Bone marrow (tissue), 2 donors: Measurements from ENCODE around the gene HDAC11.
"Not testable (repeated sequence)": the region's sequence is repeated elsewhere in the genome, so short reads cannot be mapped to it uniquely, and the experiment has no call there.

ENCODE experiments used
- DNase-seq, 2 donors: peaks; one replicate each; lab custom pipeline; 2025; lab: John Stamatoyannopoulos, UW

Gene HDAC11, protein sequence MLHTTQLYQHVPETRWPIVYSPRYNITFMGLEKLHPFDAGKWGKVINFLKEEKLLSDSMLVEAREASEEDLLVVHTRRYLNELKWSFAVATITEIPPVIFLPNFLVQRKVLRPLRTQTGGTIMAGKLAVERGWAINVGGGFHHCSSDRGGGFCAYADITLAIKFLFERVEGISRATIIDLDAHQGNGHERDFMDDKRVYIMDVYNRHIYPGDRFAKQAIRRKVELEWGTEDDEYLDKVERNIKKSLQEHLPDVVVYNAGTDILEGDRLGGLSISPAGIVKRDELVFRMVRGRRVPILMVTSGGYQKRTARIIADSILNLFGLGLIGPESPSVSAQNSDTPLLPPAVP

DNA sequence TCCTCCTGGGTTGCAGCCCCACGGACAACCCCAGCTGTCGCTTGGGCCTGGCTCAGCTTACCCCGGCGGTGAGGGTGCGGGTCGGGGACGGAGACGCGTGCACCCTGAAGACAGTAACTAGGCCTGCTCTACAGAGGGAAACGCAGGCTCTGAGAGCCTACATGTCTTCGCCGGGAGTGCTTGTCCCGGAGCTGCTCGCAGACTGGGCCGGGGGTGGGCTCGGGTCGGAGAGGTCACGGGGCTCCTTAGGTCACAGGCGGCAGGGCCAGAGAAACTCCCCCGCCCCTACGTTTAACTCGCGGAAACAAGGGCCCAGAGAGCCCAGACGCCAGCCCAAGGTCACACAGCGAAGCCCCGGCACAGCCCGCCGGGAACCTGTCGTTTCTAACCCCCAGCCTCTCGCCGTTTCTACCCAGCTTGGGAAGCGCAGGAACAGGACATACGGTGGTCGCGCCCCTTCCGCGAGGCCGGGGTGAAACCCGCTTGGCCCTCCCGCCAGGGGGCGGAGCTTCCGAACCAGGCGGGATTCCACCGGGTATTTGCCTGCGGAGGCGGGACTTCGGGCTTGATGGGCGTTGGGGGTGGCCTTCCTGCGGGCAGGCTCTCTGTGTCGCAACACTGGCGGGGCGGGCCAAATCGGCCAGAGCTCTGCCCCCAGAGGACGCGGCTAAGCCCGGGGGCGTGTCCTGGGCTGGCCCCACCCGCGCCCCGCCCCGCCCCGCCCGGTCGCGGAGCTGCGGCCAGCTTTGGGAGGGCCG, at the start of gene HDAC11:
TSS of gene HDAC11 (plus strand) at position 725 of the 758 bp plus-strand sequence. CDS start 42 bp downstream, outside the sequence.
- peak; percentile 81 to 93 for DNase-seq

DNA sequence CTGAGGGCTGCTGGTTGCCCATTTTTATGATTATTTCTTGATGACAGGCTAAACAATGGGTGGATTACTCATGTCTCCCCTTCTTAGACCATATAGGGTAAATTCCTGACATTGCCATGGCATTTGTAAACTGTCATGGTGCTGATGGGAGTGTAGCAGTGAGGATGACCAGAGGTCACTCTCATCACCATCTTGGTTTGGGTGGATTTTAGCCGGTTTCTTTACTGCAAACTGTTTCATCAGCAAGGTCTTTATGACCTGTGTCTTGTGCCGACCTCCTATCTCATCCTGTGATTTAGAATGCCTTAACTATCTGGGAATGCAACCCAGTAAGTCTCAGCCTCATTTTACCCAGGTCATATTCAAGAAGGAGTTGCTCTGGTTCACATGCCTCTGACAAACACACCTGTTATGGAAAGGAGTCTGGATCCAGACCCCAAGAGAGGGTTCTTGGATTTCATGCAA, 49.7 kb upstream of the HDAC11 start:
- DNase-seq = not testable (repeated sequence)

DNA sequence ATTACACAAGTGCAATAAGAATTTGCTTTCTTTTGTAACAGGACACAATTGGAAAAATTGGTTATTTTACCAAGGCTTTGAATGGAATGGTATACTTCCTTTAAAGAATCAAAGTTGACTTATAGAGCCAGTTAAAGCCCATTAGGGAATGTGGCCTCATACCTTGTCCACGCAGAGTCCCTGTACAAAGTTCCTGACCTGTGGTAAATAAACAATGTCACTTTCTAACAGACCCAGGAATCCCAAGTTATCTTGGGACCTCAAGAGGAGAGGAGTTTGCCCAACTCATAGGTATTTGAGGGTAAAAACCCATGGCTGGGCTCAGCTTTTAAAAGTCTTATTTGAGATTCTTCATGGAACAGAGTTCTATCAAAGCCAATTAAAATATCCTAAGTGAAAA, 48.0 kb upstream of the HDAC11 start:
- DNase-seq = no peak

DNA sequence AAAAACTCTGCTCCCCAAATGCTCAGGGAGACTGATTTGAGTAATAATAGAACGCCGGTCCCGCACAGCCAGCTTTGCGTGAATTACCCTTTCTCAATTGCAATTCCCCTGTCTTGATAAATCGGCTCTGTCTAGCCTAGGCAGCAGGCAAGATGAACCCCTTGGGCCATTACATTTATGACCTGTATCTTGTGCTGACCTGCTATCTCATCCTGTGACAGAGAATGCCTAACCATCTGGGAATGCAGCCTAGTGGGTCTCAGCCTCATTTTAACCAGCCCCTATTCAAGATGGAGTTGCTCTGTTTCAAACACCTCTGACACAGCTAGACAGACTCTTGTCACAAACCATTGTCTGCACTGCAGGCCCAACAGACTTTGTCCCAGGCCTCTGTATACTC, 46.2 kb upstream of the HDAC11 start:
- no peak for DNase-seq

DNA sequence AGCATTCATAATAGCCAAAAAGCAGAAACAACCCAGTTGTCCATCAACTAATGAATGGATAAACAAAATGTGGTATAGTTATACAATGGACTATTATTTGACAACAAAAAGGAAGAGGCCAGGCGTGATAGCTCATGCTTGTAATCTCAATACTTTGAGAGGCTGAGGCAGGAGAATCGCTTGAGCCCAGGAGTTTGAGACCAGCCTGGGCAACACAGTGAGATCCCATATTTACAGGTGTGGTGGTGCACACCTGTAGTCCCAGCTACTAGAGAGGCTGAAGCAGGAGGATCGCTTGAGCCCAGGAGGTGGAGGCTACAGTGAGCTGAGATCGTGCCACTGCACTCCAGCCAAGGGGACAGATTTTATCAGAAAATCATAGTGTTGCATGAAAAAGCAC, 43.9 kb upstream of the HDAC11 start:
- not testable (repeated sequence) for DNase-seq

DNA sequence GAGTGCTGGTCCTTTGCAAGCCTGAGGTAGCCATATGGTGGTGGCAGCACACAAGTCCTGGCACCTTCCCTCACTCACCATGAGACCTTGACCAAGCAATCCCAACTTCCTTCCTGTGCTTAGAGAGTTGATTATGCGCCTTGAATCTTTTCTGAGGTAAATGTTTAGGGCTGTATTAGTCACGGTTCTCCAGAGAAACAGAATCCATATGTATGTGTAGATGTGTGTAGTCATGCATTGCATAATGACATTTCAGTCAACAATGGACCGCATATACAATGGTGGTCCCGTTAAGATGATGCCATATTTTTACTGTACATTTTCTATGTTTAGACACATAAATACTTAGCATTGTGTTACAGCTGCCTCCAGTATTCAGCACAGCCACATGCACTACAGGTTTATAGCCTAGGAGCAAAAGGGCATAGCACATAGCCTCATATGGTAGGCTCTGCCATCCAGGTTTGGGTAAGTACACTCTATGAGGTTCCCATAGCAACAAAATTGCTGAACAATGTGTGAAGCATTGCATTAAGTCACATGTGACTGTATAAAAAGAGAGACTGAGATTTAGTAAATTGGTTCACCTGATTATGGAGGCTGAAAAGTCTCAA, 39.8 kb upstream of the HDAC11 start:
- DNase-seq = no peak

DNA sequence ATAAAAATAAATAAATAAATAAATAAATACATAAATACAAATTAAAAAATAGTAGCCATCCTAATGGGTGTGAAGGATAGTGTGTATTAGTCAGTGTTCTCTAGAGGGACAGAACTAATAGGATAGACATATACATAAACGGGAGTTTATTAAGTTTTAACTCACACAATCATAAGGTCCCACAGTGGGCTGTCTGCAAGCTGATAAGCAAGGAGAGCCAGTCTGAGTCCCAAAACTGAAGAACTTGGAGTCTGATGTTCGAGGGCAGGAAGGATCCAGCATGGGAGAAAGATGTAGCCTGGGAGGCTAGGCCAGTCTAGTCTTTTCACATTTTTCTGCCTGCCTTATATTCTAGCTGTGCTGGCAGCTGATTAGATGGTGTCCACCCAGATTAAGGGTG, 37.2 kb upstream of the HDAC11 start:
- not testable (repeated sequence) for DNase-seq

DNA sequence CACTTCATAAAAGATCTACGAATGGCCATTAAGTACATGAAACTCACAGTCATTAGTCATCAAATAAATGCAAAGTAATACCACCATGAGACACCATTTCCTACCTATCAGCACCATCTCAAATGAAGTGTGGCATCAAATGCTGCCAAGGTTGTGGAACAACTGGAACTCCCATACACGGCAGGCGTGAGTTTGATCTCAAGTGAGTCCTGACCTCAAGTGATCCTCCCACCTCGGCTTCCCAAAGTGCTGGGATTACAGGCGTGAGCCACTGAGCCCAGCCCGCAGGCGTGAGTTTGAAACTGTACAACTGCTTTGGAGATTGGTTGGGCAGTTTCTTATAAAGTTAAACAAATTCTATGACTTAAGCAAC, 28.8 kb upstream of the HDAC11 start:
- DNase-seq = peak in 1 of 2 donors; percentile 55

DNA sequence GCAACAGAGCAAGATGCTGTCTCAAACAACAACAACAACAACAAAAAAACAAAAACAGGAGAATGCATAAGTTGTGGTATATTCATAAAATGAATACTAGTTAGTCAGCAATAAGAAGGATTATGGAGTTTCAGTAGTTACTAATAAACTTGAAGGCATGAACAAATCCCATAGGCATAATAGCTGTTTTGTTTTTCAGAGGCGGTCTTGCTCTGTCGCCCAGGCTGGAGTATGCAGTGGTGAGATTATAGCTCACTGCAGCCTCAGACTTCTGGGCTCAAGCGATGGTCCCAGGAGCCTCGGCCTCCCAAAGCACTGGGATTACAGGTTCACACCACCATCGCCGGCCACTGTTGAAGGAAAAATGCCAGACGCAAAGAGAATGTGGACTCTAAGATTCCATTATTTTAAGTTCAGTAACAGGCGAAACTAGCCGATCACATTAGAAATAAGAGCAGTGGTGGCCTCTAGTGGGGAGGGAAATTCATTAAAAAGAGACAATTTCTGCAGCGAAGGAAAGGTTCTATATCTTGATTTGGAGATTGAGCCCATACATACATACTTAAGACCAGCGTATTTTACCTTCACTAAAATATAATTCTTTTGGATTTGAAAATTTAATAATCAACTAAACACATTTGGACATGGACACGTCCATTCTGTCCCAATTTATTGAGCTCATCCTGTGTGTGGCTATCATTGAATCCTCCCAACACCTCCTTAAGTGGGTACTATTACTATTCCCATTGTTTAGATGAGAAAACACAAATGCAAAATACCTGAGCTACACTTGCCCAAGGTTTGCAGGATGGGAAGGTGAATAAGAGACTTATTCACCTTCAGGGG, 27.4 kb upstream of the HDAC11 start:
- peak in 1 of 2 donors; percentile 69 for DNase-seq

DNA sequence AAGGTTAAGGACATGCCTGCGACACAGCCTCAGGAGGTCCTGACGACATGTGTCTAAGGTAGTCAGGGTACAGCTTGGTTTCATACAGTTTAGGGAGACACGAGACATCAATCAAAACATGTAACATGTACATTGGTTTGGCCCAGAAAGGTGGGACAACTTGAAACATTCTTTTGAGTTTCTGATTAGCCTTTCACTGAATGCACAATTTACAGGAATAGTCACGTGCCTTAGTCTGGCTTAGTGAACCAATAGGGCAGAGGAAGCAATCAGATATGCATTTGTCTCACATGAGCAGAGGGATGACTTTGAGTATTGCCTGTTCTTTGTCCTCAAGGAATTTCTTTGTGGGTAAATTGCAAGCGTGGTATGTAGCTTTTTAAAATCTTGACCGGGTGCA, 24.5 kb upstream of the HDAC11 start:
- no peak for DNase-seq

DNA sequence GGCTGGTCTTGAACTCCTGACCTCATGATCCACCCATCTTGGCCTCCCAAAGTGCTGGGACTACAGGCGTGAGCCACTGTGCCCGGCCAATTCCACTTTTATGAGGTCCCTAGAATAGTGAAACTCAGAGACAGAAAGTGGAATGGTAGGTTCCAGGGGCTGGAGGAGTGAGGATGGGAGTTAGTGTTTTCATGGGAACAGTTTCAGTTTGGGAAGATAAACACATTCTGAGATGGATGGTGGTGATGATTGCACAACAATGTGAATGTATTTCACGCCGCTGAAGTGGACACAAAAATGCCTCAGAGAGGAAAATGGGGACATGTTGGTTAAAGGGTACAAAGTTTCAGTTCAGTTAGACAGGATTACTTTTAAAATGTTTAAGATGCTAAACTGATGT, 22.5 kb upstream of the HDAC11 start:
- DNase-seq = no peak

DNA sequence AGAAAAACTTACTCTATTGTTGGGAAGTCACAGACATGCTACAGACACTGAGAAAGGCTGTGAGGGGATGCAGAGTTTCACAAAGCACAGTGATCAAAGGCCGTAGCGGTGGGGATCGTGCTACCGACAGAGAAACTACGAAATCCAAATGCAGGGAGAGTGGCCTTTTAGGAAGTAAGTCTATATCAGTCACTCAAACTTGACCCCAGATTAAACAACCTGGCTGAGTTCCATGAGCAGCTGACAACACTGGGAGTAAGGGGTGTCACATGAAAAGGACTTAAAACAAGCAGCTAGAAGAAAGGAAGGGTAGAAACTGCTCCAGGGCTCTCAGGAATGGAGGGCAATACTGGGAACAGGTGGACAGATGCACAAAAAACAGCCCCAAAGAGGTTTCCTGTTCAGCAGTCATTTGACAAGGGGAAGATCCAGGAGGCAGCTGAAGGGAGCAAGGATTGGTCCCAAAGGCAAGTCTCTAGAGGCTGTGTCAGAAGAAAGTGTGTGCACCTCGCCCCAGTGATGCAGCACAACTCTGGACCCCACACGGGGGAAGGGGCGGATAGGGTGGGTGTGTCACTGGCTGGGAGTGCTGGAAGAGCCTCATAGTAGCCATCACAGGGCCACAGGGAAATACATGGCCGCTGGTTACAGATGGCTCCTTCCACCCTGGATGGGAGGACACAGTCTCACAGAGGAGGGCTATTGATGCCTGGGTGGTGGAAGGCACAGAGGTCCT, 20.3 kb upstream of the HDAC11 start:
- DNase-seq = no peak

DNA sequence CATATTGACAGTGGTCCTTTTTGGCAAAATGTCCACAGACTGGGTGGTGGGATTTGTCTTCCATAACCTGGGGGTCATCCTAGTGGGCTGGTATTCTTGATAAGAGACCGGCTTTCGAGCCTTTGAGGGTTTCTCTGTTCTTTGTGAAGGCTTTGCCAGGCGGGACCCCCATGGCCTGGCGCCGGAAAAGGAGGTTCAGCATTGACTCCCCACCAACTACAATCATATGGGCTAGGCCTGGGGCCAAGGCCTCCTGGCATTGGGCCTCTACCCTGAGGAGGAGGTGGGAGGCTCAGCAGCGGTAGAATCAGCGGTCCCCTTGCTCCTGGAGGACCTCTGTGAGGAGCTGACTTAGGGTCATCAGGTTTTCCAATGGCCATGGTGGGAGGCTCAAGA, 19.8 kb upstream of the HDAC11 start:
- DNase-seq = no peak

DNA sequence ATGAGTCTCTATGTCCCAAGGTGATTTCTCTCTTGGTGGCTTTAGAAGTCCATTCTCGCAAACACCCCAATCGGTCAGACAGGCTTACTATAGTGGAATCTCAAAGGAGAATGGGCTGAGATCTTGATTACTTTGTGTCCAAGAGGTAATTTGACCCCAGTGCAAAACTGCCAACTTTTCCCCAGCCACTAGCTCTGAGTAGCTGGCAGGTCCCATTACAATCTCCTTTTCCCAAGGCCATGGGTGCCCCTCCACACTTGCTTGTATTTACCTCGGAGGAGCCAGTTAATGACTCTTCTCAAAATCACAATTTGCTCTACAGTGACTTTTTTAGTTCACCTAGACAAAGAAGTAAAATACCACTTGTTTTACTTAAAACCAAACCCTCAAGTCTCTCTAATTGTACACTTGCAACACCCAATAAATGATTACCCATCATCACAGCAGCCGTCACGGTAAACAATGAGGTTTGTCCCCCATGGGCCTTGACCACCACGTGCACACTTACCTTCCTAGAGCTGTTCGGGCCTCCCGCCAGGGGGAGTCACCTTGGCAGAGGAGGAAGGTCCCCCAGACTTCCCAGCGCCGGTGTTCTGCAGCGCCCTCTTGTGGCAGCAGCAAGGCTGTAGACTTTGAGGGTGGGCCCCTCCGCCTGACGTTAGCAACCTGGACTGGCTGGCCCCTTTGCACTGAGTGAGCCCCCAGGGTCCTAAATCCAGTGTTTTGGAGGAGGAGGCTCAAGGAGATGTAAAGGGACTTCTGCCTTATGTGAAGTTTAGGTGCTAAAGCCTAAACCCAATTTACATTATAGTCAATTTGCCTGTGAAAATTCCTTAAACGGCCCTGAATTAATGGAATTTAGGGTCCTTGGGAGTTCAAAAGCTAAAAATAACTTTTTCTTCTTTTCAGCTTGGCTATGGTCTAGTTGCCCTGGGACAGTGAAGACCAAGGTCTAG, 18.7 kb upstream of the HDAC11 start:
- DNase-seq = peak in 1 of 2 donors; percentile 55

DNA sequence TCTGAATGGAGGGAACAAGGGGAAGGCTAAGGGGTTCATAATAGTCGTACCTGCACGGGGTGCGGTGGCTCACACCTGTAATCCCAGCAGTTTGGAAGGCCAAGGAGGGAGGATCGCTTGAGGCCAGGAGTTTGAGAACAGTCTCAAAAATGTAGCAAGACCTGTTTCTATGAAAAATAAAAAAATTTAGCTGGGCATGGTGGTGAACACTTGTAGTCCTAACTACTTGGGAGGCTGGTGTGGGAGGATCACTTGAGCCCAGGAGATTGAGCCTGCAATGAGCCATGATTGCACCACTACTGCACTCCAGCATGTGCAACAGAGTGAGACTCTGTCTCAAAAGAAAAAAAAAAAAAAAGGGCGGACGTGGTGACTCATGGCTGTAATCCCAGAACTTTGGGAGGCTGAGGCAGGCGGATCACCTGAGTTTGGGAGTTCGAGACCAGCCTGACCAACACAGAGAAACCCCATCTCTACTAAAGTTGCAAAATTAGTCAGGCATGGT, 17.9 kb upstream of the HDAC11 start:
- DNase-seq = no peak

DNA sequence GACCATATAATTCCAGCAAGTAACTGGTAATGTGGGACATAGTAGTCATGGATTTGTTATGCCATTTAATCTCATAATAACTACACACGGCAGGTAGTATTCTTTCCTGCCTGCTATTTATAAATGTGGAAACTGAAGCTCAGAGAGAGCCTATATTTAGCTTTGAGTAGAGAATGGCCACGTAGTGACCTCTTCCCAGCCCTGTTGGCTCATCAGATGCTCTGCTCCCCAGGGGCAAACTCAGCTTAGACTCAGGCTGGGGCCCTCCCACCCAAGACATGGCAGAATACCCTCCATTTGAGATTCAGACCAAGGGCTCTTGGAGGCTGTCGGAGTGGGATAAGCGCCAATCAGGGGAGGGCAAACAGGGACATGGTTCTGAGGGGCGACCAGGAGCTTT, 17.3 kb upstream of the HDAC11 start:
- no peak for DNase-seq

DNA sequence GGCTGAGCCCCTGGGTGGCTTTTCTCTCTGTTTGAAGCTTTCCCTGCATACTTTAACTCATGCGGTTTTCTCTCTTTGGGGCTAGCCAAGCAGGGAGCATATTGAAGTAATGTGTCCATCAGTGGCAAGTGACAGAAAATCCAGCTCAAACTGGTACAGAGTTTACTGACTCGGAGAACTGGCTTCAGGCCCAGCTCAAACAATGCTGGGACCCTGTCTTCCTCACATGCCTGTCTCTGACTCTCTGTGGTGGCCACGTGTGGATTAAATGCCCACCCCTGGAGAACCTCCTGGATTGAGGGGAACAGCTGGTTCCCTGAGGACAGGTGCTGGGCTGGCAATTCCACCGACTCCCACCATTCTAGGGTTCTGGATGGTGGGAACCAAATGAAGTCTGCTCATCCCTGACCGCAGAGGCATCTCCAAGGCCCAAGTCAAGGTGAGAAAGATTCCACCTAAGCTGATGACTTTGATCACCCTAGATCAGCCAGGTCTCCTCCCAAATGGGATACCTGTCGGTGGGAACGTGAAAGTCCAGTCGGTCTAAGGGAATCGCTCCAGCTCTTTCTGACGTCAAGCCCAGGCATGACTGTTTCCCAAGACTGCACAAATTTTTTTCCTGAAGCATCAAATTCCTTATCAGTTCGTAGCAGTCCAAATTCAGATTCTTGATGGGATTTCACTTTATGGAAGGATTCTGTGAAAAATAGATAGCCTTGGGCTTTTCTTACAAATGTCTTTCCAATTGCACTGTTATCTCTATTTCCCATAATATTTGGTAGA, 16.3 kb upstream of the HDAC11 start:
- DNase-seq = no peak

DNA sequence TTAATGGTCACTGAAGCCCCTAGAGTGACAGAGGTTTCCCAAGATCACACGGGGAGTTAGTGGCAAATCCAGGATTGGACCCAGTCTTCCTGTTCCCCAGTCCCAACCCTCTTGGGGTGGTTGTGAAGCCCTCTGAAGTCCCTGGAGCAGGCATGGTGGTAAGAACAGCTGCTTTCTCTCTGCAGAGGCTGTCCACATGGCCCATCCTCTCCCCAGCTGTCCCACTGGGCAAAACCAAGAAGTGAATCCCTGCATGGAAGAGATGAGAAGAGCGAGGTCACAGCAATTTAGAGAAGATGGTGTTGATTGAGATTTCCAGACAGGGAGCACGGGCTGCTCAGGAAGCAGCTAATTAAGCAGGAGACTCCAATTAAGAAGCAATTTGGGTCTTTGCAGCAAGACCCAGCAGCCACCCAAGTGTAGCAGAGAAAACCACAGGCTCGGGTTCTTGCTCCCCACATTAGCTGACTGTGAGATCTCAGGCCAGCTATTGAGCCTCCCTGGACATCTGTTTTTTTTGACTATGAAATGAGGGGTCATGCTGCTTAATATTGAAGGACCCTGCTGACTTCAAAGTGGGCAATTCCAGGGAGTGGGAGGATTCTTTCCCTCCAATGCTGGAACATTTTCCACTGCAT, 14.8 kb upstream of the HDAC11 start:
- no peak for DNase-seq

DNA sequence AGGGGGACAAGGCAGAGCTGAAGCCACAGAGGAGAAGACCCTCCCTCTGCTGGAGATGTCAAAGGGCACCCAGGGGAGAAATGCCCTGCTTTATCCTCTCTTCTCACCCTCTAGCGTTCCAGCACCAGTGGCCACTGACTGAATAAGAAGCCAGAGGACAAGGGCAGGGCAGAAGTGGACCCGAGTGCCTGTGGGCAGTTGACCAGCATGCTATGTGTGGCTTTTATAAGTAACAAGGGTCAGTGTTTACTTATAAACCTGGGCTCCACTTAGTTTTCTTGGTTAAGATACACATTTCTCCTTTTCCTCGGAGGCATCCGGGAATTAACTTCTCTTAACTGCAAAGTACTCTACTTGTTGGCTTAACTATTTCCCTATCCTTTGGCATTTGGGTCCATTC, 13.3 kb upstream of the HDAC11 start:
- DNase-seq = no peak
